Hindlimb muscle (tissue), 1 donor: ENCODE measurements around the gene HIPK3. TPM values are rescaled to one million over a fixed set of nuclear protein-coding genes. Genes with fewer than 3 reads are reported as not detected.
"Not testable (repeated sequence)": the region's sequence is repeated elsewhere in the genome, so short reads cannot be mapped to it uniquely, and the experiment has no call there.

Experiments used
- DNase-seq: peaks from one replicate; pipeline ENCODE4 v3.0.0-alpha.2; 2013
- polyA plus RNA-seq: library from polyadenylated mRNA; unstranded; fragments of 120-200 nt; gene quantifications from one replicate; pipeline ENCODE4 v1.2.1, GENCODE V29; 2013; ENCODE audit not compliant: insufficient read length

The HIPK3 gene
- polyA plus RNA-seq, 1 donor = 85.1 TPM

DNA sequence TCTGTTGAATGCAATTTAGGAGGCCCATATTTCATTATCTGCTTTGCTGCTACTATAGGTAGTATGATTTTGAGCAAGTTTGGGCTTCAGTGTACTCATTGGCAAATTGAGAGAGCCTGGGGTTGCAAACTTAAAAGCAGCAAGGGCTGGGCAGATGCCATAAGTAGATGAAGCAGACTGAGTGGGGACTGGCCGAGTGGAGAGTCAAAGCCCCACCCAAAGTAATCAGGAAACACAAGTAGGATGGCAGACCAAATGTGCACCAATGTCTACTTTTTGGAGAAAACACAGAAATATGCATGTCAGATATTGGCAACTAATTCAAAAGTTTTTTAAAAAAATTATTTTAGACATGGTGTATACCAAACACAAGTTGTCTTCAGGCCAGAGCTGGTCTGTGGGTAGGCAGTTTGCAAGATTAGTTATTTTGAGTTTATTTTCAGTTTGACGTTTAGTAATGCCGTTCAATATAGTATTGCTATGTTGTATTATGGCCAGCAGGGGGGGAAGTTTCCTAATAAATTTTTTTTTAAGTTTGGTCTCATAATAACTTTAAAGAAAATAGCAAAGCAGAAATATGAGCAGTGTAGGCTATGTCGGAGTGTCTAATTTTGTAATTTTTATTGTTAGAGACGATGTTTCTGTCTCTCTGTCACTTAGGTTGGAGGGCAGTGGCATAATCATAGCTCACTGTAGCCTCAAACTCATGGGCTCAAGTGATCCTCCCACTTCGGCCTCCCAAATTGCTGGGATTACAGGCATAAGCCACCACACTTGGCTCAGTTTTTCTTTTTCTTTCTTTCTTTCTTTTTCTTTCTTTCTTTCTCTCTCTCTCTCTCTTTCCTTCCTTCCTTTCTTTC, 105.1 kb downstream of the HIPK3 start:
- DNase-seq = peak; percentile 42

DNA sequence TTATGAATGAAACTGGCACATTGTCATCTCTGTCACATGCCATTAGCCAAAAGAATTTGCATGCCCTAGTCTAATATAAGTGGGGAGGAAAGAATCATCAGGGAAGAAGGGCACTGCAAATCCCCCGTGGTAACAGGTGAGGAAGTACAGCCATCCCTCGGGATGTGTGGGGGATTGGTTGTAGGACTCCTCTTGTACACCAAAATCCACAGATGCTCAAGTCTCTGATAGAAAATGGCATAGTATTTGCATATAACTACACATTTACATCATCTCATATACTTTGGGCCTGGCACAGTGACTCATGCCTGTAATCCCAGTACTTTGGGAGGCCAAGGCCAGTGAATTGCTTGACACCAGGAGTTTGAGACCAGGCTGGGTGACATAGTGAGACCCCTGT, 109.7 kb downstream of the HIPK3 start:
- DNase-seq = no peak

DNA sequence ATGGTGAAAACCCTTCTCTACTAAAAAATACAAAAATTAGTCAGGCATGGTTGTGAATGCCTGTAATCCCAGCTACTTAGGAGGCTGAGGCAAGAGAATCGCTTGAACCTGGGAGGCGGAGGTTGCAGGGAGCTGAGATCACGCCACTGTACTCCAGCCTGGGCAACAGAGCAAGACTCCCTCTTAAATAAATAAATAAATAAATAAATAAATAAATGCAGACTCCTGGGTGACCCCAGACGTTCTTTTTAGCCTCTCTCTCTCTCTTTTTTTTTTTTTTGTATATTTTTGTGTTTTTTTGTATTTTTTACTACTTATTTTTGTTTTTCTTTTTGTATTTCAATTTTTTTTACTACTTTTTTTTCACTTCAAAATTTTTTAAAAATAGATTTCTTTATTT, 111.3 kb downstream of the HIPK3 start:
- not testable (repeated sequence) for DNase-seq

DNA sequence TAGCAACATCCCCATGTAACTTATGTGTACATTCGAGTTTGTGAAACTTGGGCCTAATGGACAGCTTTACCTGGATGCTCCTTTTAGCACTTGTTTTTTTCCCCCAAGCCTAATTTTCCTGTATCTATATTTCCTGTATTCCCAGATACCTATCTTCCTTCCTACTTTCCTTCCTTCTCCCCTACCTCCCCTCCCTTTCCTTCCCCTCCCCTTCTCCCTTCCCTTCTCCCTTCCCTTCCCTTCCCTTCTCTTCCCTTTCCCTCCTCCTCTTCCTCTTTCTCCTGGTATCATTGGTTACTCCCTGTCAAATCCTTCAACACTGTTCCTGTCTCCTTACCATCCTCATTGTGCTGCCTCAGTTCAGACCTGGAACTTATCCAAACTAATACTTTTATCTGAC, 111.8 kb downstream of the HIPK3 start:
- DNase-seq = no peak

DNA sequence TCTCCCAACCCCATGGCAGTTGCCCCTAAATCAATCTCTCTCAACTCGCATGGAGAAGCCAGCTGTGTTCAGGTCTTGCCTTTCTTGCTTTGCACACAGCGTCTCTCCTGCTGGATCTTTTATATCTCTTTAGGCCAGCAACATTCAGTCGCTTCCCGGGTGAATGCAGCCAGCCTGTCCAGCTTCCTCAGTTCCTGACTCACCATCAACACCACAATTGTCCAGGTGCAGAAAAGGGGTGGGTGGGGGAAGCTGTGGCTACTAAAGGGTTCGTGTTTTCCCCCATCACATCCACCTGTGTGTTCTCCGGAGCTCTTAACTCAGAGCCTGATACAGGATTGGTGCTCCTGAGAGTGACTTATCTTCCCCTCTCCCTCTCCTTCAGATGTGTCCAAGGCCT, 116.5 kb downstream of the HIPK3 start:
- no peak for DNase-seq

DNA sequence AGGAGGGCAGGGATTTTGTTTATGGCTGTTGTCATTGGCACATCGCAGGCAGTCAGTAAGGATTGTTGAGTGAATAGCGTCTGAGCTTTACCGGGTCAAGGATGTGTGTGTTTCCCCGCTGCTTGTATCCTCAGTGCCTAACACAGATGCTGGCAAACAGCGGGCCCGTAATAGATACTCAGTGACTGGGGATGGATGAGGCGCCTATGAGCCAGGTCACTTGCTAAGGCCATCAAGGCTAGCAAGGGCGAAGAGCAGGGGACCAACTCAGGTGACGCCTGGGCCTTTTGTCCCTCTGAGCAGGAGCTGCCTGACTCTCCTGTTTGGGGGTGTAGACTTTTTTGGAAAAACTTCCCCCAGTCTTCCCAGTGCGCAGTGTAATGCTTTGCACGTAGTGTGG, 118.1 kb downstream of the HIPK3 start:
- DNase-seq = no peak

DNA sequence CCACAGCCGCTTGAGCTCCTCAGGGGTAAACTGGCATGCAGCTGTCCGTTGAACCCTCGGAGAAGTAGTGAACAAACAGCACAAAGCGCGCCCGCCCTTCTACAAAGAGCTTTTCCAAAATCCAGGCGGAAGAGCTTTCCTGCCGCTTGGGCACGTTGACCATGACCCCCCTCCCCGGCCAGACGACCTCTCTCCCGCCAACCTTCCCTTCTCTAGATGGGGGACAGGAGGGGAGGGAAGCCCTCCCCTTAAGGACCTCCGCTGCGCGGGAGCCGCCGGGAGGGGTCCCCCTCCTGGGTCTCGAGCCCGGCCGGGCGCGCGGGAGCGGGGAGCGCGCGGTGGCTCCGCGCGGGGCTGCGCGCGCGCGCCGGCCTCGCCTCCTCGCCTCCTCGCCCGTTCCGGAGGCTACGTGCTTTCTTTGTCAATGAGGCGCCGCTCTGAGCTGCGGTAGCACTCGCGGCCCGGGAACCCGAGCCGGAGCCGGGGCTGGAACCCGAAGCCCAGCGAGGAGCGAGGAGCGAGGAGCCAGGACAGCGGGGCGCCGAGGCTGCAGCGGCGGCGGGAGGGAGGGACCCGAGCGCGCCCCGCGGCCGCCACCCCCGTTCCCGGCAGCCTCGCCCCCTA, 118.6 kb downstream of the HIPK3 start, which contains the start of gene KIAA1549L:
Gene KIAA1549L, plus strand, starts transcription at position 421 of the 624 bp plus-strand sequence.
- DNase-seq = peak; percentile 34

DNA sequence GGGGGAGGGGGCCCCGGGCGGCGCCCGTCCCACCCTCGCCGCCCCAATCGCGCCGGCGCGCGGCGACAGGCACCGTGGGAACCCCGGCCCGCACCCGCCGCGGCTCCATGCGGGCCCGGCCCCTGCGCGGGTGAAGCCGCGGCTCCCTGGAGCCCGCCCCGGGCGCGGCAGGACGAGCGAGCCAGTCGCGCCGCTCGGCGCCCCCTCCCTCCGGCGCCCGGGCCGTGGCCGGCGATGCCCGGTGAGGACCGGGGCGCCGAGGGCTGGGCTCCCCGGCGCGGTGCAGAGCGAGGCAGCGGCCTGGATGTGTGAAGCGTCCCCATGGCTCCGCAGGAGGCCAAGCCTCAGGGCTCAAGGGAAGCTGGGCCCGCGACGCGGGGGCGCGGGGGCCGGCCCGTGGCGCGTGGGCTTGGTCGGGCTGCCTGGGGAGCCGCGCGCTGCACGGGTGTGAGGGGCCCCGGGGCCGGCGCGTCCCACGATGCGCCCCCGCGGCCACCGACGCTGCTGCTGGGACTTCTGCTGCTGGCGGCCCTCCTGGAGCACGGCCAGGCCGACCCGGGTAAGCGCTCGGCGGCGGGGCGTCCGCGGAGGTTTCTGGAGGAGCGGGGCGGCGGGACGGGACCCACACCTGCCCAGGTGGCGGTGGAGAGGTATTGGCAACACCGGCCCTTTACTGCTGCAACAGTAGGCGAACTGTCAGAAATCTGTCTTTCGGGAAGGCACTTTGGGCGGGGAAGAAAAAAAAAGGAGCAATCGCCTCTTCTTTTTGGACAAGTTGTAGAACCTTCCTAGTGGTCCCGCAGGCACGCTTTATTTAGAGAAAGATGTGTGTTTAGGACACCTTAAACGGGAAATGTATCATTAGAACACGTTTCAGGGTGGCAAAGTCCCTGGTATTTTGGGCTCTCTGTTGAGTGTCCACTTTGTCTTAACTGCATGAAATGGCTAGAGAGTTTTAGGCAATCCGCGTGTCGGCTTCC, 119.4 kb downstream of the HIPK3 start:
- DNase-seq = peak; percentile 10

DNA sequence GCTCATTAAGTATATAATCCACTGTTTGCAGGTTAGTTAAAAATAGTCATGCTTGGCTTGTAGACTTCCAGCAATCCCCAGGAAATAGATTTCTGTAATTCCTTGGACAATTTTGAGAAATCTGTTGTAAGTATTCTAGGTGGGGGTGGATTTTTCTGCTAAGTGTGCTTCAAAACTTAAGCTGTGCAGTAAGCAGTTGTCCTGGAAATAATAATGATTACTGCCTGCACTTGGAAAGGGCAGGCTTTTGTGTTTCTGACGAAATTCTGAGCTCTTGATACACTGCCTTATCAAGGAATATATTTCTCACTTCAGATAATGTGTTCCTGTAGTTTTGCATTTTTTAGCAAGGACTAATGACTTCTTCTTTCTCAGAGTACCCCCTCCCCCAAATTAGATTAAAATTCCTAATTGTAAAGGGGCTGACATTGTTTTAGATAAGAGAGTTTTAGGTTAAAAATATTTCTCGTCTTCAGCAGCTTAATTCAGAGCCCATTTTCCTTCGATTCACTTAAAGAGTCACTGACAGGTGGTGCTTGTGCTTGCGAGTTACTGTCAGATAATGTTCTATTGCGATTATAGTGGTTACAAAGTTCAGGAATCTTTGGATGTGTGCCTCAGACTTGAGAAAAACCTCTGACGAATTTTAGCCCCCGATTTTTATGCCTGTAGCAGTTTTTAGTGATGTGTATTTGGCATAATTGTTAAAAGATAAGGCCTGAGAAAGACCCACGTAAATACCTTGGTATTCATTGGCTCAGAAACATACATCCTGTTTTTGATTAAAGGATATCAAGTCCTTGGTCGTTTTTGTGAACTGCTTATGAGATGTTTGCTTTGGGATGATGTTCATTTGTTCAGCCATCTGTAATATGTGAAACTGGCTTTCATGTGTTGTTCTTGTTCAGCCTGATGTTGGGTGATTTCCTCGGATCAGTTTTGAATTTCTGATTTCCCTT, 120.5 kb downstream of the HIPK3 start:
- no peak for DNase-seq

DNA sequence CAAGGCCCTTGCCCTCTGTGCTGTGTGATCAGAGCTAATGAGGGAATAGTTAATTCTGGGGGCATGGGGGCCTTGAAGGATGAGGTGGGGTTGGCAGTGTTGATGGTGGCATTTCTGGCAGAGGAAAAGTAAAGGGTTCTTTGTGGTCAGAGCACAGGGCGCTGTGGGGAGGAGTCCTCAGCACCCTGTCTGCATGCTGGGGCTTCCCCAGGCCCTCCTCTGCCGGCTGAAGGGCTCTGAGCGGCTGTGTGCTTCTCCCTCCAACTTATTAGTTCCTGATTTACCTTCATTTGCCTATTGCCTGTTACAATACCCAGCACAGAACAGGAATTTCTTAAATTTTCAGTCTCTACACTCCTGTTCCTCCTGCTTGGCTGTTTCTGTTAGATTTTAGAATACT, 122.8 kb downstream of the HIPK3 start:
- DNase-seq = no peak

DNA sequence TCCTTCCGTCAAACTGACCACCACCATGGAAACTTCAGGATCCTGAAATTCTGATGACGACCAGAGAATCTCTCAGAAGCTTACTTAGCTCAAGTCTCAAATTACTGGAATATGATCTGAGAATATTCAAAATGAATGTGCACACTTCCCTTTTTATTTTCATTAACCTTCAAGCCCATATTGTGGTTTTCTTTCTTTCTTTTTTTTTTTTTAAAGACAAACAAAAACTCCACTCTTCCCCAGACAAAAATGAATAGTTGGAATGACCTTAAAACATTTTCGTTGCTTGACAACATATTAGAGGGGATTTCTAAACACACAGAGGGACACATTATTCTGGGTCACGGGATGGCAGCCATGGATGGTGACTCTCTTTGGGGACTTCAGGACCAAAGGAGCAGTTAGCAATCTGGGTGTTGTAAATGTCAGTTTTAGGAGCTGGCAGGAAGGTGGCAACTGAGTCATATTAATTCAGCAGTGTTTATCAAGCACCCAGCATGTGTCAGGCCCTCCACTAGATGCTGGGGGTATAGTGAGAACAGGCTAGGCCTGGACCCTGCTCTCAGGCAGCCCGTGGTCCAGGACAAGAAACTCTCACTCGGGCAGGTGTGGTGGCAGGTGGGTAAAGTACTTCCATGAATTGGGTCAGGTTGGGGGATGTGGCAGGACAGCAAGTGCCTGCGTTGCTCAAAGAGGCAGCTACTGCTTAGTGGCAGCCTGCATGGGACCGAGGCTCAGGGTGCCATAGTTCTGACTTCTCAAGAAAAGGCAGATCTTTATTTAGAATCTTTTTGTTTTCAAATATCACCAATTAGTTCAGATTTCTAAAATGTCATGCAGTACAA, 126.1 kb downstream of the HIPK3 start:
- no peak for DNase-seq

DNA sequence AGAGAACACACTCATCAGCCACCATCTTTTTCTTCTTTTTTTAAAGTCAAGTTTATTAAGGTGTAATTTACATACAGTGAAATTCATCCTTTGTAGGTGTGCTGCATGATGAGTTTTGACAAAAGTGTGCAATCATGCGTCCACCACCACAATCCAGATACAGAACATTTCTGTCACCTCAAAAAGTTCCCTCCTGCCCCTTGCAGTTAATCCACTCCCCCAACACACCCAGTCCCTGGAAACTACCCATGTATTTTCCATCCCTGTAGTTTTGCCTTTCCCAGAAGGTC, 126.7 kb downstream of the HIPK3 start:
- no peak for DNase-seq

DNA sequence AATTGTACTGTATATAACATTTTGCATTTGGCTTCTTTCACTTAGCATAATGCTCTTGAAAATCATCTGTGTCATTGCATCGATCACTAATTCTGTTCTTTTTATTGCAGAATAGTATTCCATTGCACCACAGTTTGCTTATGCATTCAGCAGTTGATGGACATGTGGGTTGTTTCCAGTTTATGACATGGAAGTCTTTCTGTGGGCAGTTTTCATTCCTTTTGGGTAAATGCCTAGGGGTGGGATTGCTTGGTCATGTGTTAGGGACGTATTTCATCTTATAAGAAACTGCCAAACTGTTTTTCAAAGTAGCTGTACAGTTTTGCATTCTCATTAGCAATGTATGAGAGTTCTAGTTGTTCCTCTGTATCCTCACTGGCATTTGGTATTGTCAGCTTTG, 127.0 kb downstream of the HIPK3 start:
- no peak for DNase-seq

DNA sequence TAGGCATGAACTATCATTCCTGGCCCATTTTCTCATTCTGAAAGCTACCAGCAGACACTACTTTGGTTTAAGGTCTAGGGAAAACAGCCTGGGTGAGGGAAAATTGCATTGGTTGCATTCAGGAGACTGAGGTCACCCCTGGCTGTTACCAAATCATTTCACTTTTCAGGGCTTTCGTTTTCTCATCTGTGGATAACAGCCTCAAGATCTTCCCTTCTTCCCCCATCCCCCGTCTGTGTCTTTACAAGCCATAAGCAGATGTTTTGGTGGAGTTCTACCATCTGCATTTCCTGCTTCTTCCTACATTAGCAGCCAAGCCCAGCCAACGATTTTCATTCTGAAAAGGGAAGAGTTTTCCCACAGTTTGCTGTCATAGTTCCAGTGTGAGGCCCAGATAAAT, 130.4 kb downstream of the HIPK3 start:
- DNase-seq = no peak

DNA sequence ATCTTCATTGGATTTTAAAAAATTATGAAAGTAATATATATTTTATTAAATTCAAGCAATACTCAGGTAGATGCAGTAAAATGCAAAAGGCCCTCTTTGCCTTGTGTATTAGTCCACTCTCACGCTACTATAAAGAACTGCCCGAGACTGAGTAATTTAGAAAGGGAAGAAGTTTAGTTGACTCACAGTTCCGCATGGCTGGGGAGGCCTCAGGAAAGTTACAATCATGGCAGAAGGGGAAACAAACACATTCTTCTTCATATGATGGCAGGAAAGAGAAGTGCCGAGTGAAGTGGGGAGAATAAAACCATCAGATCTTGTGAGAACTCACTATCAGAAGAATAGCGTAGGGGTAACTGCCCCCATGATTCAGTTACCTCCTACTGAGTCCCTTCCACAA, 130.8 kb downstream of the HIPK3 start:
- no peak for DNase-seq

DNA sequence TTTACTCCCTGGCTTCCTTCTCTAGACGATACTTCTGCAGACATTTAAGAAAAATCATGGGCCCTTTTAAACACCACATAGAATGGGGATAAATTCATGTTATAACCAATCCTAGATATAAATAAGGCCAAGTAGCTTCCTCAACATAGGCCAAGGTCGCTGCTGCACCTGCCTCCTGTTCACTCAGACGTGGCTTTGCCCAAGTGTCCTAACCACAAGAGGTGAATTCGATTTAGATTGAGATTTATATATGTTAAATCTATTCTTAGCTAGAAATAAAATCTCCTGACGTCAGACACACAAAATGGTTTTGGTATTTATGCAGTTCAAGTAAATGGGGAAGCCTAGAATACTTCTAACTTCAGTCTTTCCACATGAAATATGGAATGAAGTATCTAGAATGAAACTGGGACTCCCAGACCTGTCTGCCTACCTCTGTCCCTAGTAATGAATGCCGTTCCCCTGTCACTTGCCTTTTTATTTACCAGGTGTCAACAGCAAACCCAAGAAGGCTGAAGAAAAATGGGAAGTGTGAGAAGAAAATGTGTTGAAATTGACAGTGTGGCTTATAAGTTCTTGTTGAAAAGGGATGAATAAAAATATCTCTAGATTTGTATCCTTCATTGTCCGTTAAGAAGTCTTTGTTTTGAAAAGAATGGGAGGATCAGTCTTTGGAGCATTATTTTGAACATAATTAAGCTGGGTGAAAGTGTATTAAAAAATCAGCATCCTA, 131.8 kb downstream of the HIPK3 start:
- DNase-seq = no peak

DNA sequence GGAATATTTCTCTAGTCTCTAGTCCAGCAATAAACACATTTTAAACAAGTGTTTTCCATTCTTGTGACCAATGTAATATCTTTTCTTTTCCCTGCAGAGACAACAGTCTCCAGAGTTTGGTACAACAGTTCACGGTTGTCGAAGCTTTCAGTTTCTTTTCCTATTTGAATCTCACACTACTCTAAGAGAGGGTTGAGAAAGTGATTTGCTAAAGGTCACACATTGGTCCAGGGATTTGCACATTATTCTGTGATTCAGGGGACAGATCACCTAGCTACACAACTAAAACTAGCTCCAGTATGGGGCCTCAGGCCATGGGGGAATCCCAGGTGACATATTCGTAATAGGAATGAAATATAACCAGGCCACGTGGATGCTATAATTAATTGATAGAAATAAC, 132.5 kb downstream of the HIPK3 start:
- no peak for DNase-seq

DNA sequence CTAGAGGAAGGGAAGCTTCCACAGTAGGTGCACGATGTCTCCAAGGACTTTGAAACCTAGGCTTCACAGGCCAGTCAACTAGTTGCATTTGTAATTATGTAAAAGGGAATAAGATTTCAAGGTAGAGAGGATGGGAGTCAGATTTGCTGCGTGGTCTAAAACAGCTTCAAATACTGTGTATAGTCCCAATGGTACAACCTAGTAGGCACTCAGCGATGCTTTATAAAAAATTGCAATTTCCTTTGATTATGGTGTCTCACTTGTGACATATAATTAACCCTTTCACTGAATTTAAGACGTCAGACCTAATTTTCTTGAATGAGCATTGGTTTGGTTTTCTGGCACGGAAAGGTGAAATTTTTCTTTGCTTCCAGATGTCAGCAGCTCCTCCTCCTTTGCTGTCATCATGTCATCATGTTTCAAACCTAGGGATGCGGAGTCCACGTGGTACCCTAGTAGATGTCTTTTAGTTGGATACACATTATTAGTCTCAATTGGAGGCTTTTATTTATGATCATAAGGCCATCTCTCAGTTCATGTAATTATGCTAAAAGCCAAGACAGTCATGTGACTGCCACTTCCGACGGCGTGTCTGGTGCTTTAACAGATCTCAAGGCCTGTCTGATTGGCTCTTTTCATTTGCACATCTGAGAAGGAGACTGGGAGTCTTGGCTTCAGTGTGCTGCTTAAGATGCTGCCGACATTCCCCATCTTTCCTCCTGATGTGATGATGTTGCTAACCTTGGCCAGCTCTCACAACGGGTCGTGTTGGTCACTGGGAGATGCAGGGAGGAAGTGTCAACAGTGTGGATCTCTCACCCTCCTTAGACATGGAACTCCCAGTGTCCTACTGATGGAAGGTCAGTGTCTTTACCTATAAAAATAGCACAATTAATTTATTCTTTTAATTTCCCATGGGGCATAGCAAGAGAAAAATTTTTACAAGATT, 134.0 kb downstream of the HIPK3 start:
- DNase-seq = no peak

DNA sequence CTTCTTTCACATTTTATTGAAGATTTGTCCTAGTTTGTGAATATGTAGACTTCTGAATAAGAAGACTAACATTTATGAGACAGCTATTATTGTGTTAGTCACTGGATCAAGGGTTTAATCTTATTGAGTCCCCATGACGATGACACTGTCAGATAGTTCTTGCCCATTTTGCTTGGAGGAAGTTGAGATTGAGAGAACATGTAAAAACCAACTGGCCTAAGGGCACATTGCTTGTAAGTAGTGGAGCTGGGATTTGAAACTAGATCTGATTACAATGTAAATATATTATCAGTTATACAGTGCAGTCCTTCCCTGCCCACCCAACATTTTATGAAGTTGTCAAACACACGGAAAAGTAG, 134.7 kb downstream of the HIPK3 start:
- no peak for DNase-seq
